Upper lobe of right lung (tissue), 1 donor: ENCODE results near the gene MFSD6L. TPM values are rescaled to one million over a fixed set of nuclear protein-coding genes. Genes with fewer than 3 reads are reported as not detected.
A peak's percentile ranks its signal among the peaks of the same experiment; 100 is the strongest.

Source experiments
- ATAC-seq: fragments of 200-7000 bp; cut with Tn5 transposase; one replicate; pipeline ENCODE4 v1.9.1; 2020; ENCODE audit warnings: mild to moderate bottlenecking, moderate library complexity
- DNase-seq: peaks from one replicate; pipeline ENCODE4 v3.0.0-alpha.2; 2020
- H3K27ac ChIP-seq: fragments of 200-600 bp; one replicate; pipeline ENCODE4 v1.8.0; 2022
- H3K27me3 ChIP-seq: fragments of 200-600 bp; one replicate; pipeline ENCODE4 v1.8.0; 2022; ENCODE audit warnings: mild to moderate bottlenecking
- H3K36me3 ChIP-seq: fragments of 200-600 bp; one replicate; pipeline ENCODE4 v1.8.0; 2022
- H3K4me1 ChIP-seq: fragments of 200-600 bp; one replicate; pipeline ENCODE4 v1.8.0; 2022
- H3K4me3 ChIP-seq: fragments of 200-600 bp; one replicate; pipeline ENCODE4 v1.8.0; 2022; ENCODE audit warnings: mild to moderate bottlenecking
- H3K9me3 ChIP-seq: fragments of 200-600 bp; one replicate; pipeline ENCODE4 v1.8.0; 2022
- CTCF ChIP-seq: fragments of 200-600 bp; IDR thresholded peaks from one replicate; pipeline ENCODE4 v1.8.0; 2022; ENCODE audit warnings: antibody characterized with exemption
- intact Hi-C: fragments of 100-400 bp; cut with DNase I; formaldehyde crosslinking; loops from one replicate; pipeline ENCODE4 v1.11.0; 2022
- total RNA-seq: library from RNA; stranded (reverse); fragmentation: NEBNext Ultra II Directional; extraction: Animal tissue kit (Norgen Biotek cat#: 25700); gene quantifications from one replicate; pipeline ENCODE4 v1.2.1, GENCODE V29; 2021
- donor health status: DM: no; HTN: yes; CAD: no; lungs with severe emphysema.

MFSD6L gene
- total RNA-seq, 1 donor from 2014 or later: 0.41 TPM

DNA sequence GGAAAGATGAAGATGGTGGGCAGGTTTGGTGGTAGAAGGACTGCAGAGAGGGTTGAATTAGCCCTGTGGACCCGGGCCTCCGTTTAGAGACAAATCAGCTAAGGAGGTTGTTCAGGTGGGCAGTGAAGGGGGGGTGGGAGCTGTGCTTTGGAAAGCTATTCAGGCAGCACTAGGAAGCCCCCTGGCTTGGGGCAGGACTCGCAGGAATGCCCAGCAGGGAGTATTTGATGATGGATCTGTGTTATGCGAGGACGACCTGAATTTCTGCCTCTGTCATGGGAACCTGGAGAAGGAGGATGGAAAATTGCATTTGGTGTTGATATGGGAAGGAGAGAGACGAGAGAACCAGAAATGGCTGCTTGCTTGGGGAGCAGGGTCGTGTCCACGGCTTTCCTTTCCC, 44.3 kb downstream of the MFSD6L start:
- Histone ChIP-seq H3K36me3 (no peaks in the 10 kb centered on the region), H3K27me3 (no peaks in the 10 kb centered on the region), H3K4me1 (no peaks in the 10 kb centered on the region), H3K27ac (no peak overlapping the region), H3K9me3 (no peaks in the 10 kb centered on the region), H3K4me3 (no peak overlapping the region)
- DNase-seq: no peak
- ATAC-seq: no peak
- TF ChIP-seq CTCF: no peak
- intact Hi-C loops: no loop called here

DNA sequence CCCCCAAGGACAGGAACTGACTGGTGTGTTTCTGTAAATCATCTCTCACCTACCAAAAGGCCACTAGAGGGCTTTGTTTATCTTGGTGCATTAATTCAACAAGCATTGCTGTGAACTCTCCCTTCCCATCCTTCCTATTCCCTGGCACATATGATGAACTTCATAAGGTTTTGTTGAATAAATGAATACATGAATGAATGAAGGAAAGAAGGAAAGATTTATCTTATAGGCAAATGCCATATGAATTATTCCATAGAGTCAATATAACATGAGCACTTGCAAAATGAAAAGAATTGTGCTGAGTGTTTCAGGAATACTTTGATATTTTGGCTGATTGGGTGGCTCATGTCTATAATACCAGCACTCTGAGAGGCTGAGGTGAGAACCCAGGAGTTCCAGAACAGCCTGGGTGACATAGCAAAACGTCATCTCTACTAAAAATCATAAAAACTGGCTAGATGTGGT, 45.2 kb downstream of the MFSD6L start:
- H3K36me3 ChIP-seq: no peaks in the 10 kb centered on the region
- H3K27ac ChIP-seq: no peak overlapping the region
- DNase-seq (no peak), ATAC-seq (peak; percentile 43)
- H3K4me3 ChIP-seq: no peak overlapping the region
- no peaks in the 10 kb centered on the region for H3K27me3 ChIP-seq
- no peaks in the 10 kb centered on the region for H3K4me1 ChIP-seq
- H3K9me3 ChIP-seq: no peaks in the 10 kb centered on the region
- intact Hi-C loops: no loop called here
- peak; percentile 32 for TF ChIP-seq CTCF

DNA sequence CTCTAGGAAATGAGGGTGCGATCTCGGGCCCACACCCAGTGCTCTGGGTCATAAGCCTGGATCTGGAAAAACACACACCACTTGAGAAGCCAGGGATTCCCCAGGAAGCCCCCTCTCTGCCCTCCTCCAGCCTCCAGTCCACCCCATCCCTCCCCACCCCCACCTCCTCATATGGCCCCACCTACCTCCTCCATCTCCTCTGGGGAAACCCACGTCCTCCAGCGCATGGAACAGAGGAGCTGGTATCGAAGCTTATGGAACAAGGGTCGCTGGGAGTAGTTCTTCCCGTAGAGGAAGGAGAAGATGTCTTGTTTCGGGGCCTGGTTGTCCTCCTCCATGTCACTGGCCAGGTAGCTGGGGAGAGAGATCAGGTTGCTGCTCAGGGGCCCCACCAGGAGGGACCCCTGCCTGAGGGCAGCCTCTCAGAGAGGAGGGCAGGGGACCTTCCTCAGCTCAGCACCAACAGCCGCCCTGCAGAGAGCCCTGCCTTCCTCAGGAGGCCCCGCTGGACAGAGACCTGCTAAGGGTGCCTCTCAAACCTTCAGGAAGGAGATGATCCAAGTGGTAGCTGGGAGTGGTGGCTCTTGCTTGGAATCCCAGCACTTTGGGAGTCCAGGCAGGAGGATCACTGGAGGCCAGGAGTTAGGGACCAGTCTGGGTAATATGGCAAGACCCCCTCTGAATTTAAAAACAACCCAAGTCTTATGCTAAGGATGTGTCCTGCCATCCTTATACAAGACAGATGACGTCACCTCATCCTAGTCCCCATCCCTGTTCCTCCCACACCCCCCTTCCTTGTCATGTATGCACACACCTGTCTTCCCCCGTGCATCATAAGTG, 45.8 kb downstream of the MFSD6L start:
- no peak for ATAC-seq
- no peaks in the 10 kb centered on the region for H3K27me3 ChIP-seq
- H3K4me1 ChIP-seq: no peaks in the 10 kb centered on the region
- intact Hi-C loops: no loop called here
- H3K4me3 ChIP-seq: no peak overlapping the region
- H3K27ac ChIP-seq: no peak overlapping the region
- no peak for DNase-seq
- no peak for TF ChIP-seq CTCF
- H3K9me3 ChIP-seq: no peaks in the 10 kb centered on the region
- no peaks in the 10 kb centered on the region for H3K36me3 ChIP-seq

- ATAC-seq: no peak
- Histone ChIP-seq H3K27me3 (no peaks in the 10 kb centered on the region), H3K27ac (no peak overlapping the region), H3K36me3 (no peaks in the 10 kb centered on the region), H3K9me3 (no peaks in the 10 kb centered on the region), H3K4me3 (no peak overlapping the region), H3K4me1 (peaks cover 4% of the 10 kb centered on the region)
- intact Hi-C loops: loop anchor here (10.0 kb wide), 1 partner anchor 335 kb away; no protein-coding TSS in a partner anchor
- TF ChIP-seq CTCF: no peak
- DNase-seq: no peak
Observed at GRCh38 chr17:8749616-8750015, 49.5 kb downstream of the MFSD6L start.

GRCh38 chr17:8747742-8748141, 51.4 kb downstream of the MFSD6L start:
- Histone ChIP-seq H3K36me3 (no peaks in the 10 kb centered on the region), H3K4me3 (no peak overlapping the region), H3K4me1 (peaks cover 4% of the 10 kb centered on the region), H3K27ac (no peak overlapping the region), H3K27me3 (no peaks in the 10 kb centered on the region), H3K9me3 (no peaks in the 10 kb centered on the region)
- intact Hi-C loops: loop anchor here (10.0 kb wide), 1 partner anchor 333 kb away; no protein-coding TSS in a partner anchor
- no peak for DNase-seq
- ATAC-seq: no peak
- no peak for TF ChIP-seq CTCF

Other genes starting within 250 kb of the MFSD6L start
- 205 TPM for gene MYH10, start 168.6 kb downstream of the MFSD6L start, total RNA-seq
- not detected for gene CCDC42, start 54.5 kb downstream of the MFSD6L start, total RNA-seq
- not detected for gene SPDYE4, start 40.8 kb downstream of the MFSD6L start, total RNA-seq
- 2.7 TPM for gene PIK3R6, start 68.3 kb upstream of the MFSD6L start, total RNA-seq
- 37.7 TPM for gene PIK3R5, start 166.3 kb upstream of the MFSD6L start, total RNA-seq
- gene NTN1, start 222.1 kb upstream of the MFSD6L start, total RNA-seq: 4.1 TPM